ENCODE results near the gene ZNF576.
"Not testable (repeated sequence)": the region's sequence is repeated elsewhere in the genome, so short reads cannot be mapped to it uniquely, and the experiment has no call there.

The ZNF576 gene

GRCh38 chr19:43597876-43598275 is 1.5 kb downstream of the ZNF576 start:
- no peak for TF ChIP-seq SP1 (IDR thresholded peaks at IDR 0.05)
- no peak for TF ChIP-seq FOXA1 (IDR thresholded peaks at IDR 0.05)
- ChIA-PET CTCF (no interaction called here), POLR2A (no interaction called here)
- no peak for DNase-seq (ENCODE audit: extremely low spot score)

GRCh38 chr19:43598445-43599240 is 2.2 kb downstream of the ZNF576 start:
- POLR2A ChIA-PET, result no interaction called here
- CTCF ChIA-PET, result no interaction called here
- no peak for TF ChIP-seq HDGF (IDR thresholded peaks at IDR 0.05; ENCODE audit: borderline replicate concordance)
- TF ChIP-seq FOXM1 (IDR thresholded peaks at IDR 0.05; ENCODE audit: borderline replicate concordance), result no peak
- no peak for TF ChIP-seq CTBP1 (IDR thresholded peaks at IDR 0.05; ENCODE audit: borderline replicate concordance)
- TF ChIP-seq NFRKB (IDR thresholded peaks at IDR 0.05), result no peak
- no peak for TF ChIP-seq L3MBTL2 (conservative IDR thresholded peaks at IDR 0.05)
- TF ChIP-seq ARNT (IDR thresholded peaks at IDR 0.05), result no peak
- no peak for TF ChIP-seq ZNF384 (IDR thresholded peaks at IDR 0.05)
- no peak for DNase-seq (ENCODE audit: extremely low spot score)

- TF ChIP-seq L3MBTL2 (conservative IDR thresholded peaks at IDR 0.05) (no peak), LEF1 (IDR thresholded peaks at IDR 0.05; ENCODE audit: borderline replicate concordance) (no peak), ZNF384 (IDR thresholded peaks at IDR 0.05) (no peak), FOXM1 (IDR thresholded peaks at IDR 0.05; ENCODE audit: borderline replicate concordance) (no peak), SUZ12 (IDR thresholded peaks at IDR 0.05) (no peak), FOXK2 (IDR thresholded peaks at IDR 0.05) (no peak), ELF4 (IDR thresholded peaks at IDR 0.05) (no peak), ARNT (IDR thresholded peaks at IDR 0.05) (no peak), NFRKB (IDR thresholded peaks at IDR 0.05) (no peak), CTBP1 (IDR thresholded peaks at IDR 0.05; ENCODE audit: borderline replicate concordance) (no peak), FOXA1 (IDR thresholded peaks at IDR 0.05) (no peak), TARDBP (IDR thresholded peaks at IDR 0.05) (no peak), SP1 (IDR thresholded peaks at IDR 0.05) (no peak), PKNOX1 (IDR thresholded peaks at IDR 0.05) (no peak), BHLHE40 (IDR thresholded peaks at IDR 0.05; ENCODE audit: borderline replicate concordance) (no peak), HDGF (IDR thresholded peaks at IDR 0.05; ENCODE audit: borderline replicate concordance) (no peak)
- ChIA-PET CTCF (interaction anchor here (0.7 to 0.8 kb wide), 2 partner anchors 79 to 180 kb away, joined by 3 to 6 read pairs; no protein-coding TSS in a partner anchor), POLR2A (no interaction called here)
- DNase-seq (ENCODE audit: extremely low spot score), result no peak
These were observed 3.4 kb downstream of the ZNF576 start for GRCh38 chr19:43599635-43600295.

GRCh38 chr19:43600326-43600725 is 3.9 kb downstream of the ZNF576 start:
- POLR2A ChIA-PET, result not testable (repeated sequence)

GRCh38 chr19:43605875-43606568 is 9.6 kb downstream of the ZNF576 start:
- CTCF ChIA-PET, result no interaction called here
- POLR2A ChIA-PET, result no interaction called here
- no peak for DNase-seq (ENCODE audit: extremely low spot score)
- TF ChIP-seq FOXK2 (IDR thresholded peaks at IDR 0.05), result no peak

More at GRCh38 chr19:43600326-43600725, 3.9 kb downstream of the ZNF576 start:
- DNase-seq (ENCODE audit: extremely low spot score), result not testable (repeated sequence)
- CTCF ChIA-PET, result interaction anchor here (0.7 kb wide), 1 partner anchor 80 kb away, joined by 3 read pairs; no protein-coding TSS in a partner anchor

- POLR2A ChIA-PET, result no interaction called here
- TF ChIP-seq SUZ12 (IDR thresholded peaks at IDR 0.05) (no peak), SP1 (IDR thresholded peaks at IDR 0.05) (no peak), FOXA1 (IDR thresholded peaks at IDR 0.05) (no peak), L3MBTL2 (conservative IDR thresholded peaks at IDR 0.05) (no peak), ARNT (IDR thresholded peaks at IDR 0.05) (no peak), HDGF (IDR thresholded peaks at IDR 0.05; ENCODE audit: borderline replicate concordance) (no peak), BHLHE40 (IDR thresholded peaks at IDR 0.05; ENCODE audit: borderline replicate concordance) (no peak), PKNOX1 (IDR thresholded peaks at IDR 0.05) (no peak), TARDBP (IDR thresholded peaks at IDR 0.05) (no peak), FOXK2 (IDR thresholded peaks at IDR 0.05) (no peak)
- CTCF ChIA-PET, result no interaction called here
- DNase-seq (ENCODE audit: extremely low spot score), result no peak
These were observed 10.3 kb downstream of the ZNF576 start for GRCh38 chr19:43606569-43607229.
